ENCODE results near the gene ATP2A1.
"Not testable (repeated sequence)": the region's sequence is repeated elsewhere in the genome, so short reads cannot be mapped to it uniquely, and the experiment has no call there.

ATP2A1 gene

DNA sequence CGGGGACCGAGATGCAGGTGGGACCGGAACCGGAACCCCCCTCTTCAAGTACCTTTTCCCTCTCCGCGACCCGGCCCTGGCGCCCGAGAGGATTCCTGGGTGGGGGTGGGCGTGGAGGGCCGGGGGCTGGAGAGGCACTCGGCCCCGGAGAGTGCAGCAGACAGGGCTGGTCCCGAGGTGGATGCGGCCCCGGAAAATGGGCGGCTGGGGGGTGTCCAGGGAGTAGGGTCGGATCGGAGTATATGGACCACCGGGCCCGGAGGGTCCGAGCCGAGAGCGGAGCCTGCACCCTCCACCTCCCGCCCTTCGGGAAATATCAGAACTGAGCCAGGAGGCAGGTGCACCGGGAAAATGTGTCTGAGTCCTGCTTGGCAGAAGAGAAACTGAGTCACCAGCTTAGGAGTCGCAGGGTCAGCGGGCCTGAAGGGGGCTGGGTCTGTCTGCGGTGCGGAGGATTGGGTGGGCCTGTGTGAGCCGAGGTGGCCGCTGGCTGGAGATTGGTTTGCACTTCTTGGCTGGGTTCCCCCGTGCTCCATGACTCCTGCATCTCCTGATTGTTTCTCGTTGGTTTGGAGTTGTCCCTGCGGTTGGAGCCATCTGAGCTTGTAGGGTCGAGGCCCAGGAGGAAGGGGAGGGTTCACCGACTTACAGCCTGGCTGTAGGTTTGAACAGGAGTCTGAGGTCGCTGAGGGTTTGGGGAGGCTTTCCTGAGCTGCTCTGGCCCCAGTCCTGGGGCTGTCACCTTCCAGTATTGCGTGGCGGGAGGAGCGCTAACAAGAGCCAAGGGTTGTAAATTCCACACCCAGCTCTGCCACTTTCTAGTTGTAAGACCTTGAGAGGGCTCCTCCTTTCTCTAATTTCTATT lies 14.1 kb upstream of the ATP2A1 start:
- peak; percentile 44 for DNase-seq (ENCODE audit: low read depth)
- TF ChIP-seq, protein P1, sequence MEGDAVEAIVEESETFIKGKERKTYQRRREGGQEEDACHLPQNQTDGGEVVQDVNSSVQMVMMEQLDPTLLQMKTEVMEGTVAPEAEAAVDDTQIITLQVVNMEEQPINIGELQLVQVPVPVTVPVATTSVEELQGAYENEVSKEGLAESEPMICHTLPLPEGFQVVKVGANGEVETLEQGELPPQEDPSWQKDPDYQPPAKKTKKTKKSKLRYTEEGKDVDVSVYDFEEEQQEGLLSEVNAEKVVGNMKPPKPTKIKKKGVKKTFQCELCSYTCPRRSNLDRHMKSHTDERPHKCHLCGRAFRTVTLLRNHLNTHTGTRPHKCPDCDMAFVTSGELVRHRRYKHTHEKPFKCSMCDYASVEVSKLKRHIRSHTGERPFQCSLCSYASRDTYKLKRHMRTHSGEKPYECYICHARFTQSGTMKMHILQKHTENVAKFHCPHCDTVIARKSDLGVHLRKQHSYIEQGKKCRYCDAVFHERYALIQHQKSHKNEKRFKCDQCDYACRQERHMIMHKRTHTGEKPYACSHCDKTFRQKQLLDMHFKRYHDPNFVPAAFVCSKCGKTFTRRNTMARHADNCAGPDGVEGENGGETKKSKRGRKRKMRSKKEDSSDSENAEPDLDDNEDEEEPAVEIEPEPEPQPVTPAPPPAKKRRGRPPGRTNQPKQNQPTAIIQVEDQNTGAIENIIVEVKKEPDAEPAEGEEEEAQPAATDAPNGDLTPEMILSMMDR (conservative IDR thresholded peaks at IDR 0.05; ENCODE audit: low read length): no peak
- peak overlapping the region; percentile 98 for H3K4me3 ChIP-seq (ENCODE audit: low read length)

DNA sequence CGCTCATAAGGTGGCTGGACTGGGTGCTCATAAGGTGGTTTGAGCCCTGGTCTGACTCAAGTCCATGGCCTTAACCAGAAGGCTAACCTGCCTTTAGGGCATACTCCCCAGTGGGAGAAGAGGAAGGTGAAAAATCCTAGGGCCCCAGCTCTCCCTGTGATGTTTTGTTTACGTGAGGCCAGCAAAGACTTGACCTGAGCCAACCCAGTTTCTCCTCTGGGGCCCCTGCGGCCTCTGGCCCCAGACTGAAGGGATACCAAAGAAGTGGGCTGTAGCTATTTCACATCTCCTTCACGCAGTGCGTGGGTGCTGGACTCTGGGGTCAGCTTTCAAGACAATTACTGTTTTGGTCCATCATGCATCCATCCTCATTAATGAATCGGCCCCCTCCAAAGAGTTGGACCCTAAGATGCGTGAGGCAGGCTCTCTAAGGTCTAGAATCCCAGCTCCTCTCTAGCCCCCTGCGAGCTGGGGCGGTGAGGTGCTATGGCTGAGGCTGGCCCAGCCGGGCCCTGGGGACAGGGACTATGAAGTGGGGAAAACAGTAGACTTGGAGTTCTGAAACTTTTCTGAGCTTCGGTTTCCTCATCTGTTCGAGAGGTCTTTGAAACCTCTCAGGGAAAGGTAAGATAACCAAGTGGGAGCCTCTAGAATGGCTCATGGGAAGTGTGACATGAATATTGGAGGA lies 13.1 kb upstream of the ATP2A1 start:
- TF ChIP-seq, protein P1 (conservative IDR thresholded peaks at IDR 0.05; ENCODE audit: low read length): no peak
- peak overlapping the region; percentile 98 for H3K4me3 ChIP-seq (ENCODE audit: low read length)
- no peak for DNase-seq (ENCODE audit: low read depth)

DNA sequence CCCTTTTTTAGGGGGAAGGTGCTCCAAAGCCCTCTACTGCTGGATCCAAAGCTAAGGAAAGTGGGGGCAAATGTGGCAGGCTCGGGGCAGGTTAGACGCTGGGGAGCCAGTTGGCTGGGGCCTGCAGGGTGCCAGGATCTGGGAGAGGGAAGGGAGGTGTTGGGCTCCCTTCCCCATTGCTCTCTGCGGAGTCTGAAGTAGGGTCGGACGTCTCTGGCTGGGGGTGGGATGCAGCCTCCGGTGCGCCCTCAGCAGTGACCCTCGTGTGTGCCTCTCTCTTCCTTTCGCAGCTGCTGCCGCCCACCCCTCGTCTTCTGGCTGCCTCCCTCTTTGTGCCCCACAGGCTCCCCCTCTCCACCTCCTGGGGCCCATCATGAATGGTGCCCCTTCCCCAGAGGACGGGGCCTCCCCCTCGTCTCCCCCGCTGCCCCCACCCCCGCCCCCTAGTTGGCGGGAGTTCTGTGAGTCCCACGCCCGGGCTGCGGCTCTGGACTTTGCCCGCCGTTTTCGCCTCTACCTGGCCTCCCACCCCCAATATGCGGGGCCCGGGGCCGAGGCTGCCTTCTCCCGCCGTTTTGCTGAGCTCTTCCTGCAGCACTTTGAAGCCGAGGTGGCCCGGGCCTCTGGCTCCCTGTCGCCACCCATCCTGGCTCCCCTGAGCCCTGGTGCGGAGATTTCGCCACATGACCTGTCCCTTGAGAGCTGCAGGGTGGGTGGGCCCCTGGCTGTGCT lies 12.4 kb upstream of the ATP2A1 start:
- TF ChIP-seq, protein P1 (conservative IDR thresholded peaks at IDR 0.05; ENCODE audit: low read length): no peak
- H3K4me3 ChIP-seq (ENCODE audit: low read length): no peak overlapping the region
- DNase-seq (ENCODE audit: low read depth): no peak

- TF ChIP-seq, protein P1 (conservative IDR thresholded peaks at IDR 0.05; ENCODE audit: low read length): no peak
- DNase-seq (ENCODE audit: low read depth): no peak
- no peak overlapping the region for H3K4me3 ChIP-seq (ENCODE audit: low read length)
Measured at GRCh38 chr16:28866454-28866804, 11.9 kb upstream of the ATP2A1 start.

GRCh38 chr16:28867241-28867640 lies 11.0 kb upstream of the ATP2A1 start:
- no peak overlapping the region for H3K4me3 ChIP-seq (ENCODE audit: low read length)
- no peak for DNase-seq (ENCODE audit: low read depth)
- TF ChIP-seq, protein P1 (conservative IDR thresholded peaks at IDR 0.05; ENCODE audit: low read length): no peak

- DNase-seq (ENCODE audit: low read depth): not testable (repeated sequence)
Measured at GRCh38 chr16:28867646-28868045, 10.6 kb upstream of the ATP2A1 start.

GRCh38 chr16:28869201-28869600 lies 9.1 kb upstream of the ATP2A1 start:
- TF ChIP-seq, protein P1 (conservative IDR thresholded peaks at IDR 0.05; ENCODE audit: low read length): no peak
- H3K4me3 ChIP-seq (ENCODE audit: low read length): no peak overlapping the region
- no peak for DNase-seq (ENCODE audit: low read depth)

More at GRCh38 chr16:28867646-28868045, 10.6 kb upstream of the ATP2A1 start:
- H3K4me3 ChIP-seq (ENCODE audit: low read length): not testable (repeated sequence)

Measured in AG10803 (cell line).